HL-60 (cell line): ENCODE data around the gene INTS11.

Experiments used
- CTCF ChIP-seq: IDR thresholded peaks from one replicate; pipeline ENCODE4 v1.5.1; 2011; ENCODE audit warnings: low read length, control low read depth, inconsistent platforms; ENCODE audit not compliant: insufficient read depth
- GABPA ChIP-seq: IDR thresholded peaks from 2 replicates; pipeline ENCODE4 v1.6.1; 2012; ENCODE audit warnings: low read depth
- POLR2AphosphoS5 ChIP-seq: IDR thresholded peaks from 2 replicates; pipeline ENCODE4 v1.6.1; 2012; ENCODE audit warnings: low read depth

GRCh38 chr1:1371364-1371745, 46.9 kb upstream of the INTS11 start:
- TF ChIP-seq POLR2AphosphoS5 (peak; percentile 86), CTCF (no peak), GABPA (no peak)
